Smooth muscle cell (in vitro differentiated cells): ENCODE measurements around the gene PITX1. TPM values are rescaled to one million over a fixed set of nuclear protein-coding genes. Genes with fewer than 3 reads are reported as not detected.

Source experiments
- DNase-seq: peaks from one replicate; lab custom pipeline; 2025; ENCODE audit not compliant: unreplicated experiment; lab: John Stamatoyannopoulos, UW
- H2AFZ ChIP-seq: fragments of 200-600 bp; sonication (generic); 2 replicates; pipeline ENCODE4 v1.6.0; 2016; ENCODE audit warnings: antibody characterized with exemption, low read depth, mild to moderate bottlenecking
- H3F3A ChIP-seq: fragments of 200-600 bp; sonication (generic); 2 replicates; pipeline ENCODE4 v1.6.0; 2017; ENCODE audit warnings: antibody characterized with exemption, low read depth
- H3K27ac ChIP-seq: fragments of 200-600 bp; sonication (generic); 2 replicates; pipeline ENCODE4 v1.5.1; 2016; ENCODE audit warnings: low read depth, mild to moderate bottlenecking
- H3K27me3 ChIP-seq: fragments of 200-600 bp; sonication (generic); 2 replicates; pipeline ENCODE4 v1.6.1; 2016; ENCODE audit warnings: low read depth, mild to moderate bottlenecking
- H3K36me3 ChIP-seq: fragments of 200-600 bp; sonication (generic); 2 replicates; pipeline ENCODE4 v1.5.1; 2016; ENCODE audit warnings: low read depth
- H3K4me1 ChIP-seq: fragments of 200-600 bp; sonication (generic); 2 replicates; pipeline ENCODE4 v1.5.1; 2016; ENCODE audit warnings: low read depth
- H3K4me2 ChIP-seq: fragments of 200-600 bp; sonication (generic); 2 replicates; pipeline ENCODE4 v1.6.0; 2016; ENCODE audit warnings: mild to moderate bottlenecking
- H3K4me3 ChIP-seq: fragments of 200-600 bp; sonication (generic); 2 replicates; pipeline ENCODE4 v1.5.1; 2016; ENCODE audit warnings: mild to moderate bottlenecking
- H3K79me2 ChIP-seq: fragments of 200-600 bp; sonication (generic); 2 replicates; pipeline ENCODE4 v1.6.0; 2016; ENCODE audit warnings: low read depth, mild to moderate bottlenecking
- H3K9ac ChIP-seq: fragments of 200-600 bp; sonication (generic); 2 replicates; pipeline ENCODE4 v1.6.0; 2016; ENCODE audit warnings: low read depth
- H3K9me3 ChIP-seq: fragments of 200-600 bp; sonication (generic); replicated peaks from 2 replicates; pipeline ENCODE4 v1.5.1; 2016; ENCODE audit warnings: low read depth
- H4K20me1 ChIP-seq: fragments of 200-600 bp; sonication (generic); 2 replicates; pipeline ENCODE4 v1.6.0; 2016; ENCODE audit warnings: low read depth
- CTCF ChIP-seq: fragments of 200-600 bp; sonication (generic); IDR thresholded peaks from 2 replicates; pipeline ENCODE4 v1.5.1; 2017; ENCODE audit warnings: borderline replicate concordance, mild to moderate bottlenecking, antibody characterized with exemption; ENCODE audit not compliant: insufficient read depth, poor library complexity, severe bottlenecking
- WGBS: methylation state at CpG from one replicate; pipeline ENCODE4 v1.1.7; 2016; ENCODE audit warnings: low lambda C conversion rate; 5-methylcytosine and 5-hydroxymethylcytosine counted together
- polyA plus RNA-seq: library from polyadenylated mRNA; unstranded; fragments of >200 nt; fragmentation: Nextera tagmentation; extraction: Ambion mirVana; gene quantifications from 2 replicates; pipeline ENCODE4 v1.2.1, GENCODE V29; 2016
- total RNA-seq: library from RNA; depleted of rRNA; stranded (reverse); fragments of >200 nt; gene quantifications from 2 replicates; pipeline ENCODE4 v1.2.3, GENCODE V29; 2014

PITX1 gene
- total and polyA plus RNA-seq, 2 experiments from 2014 or later: 161 to 473 TPM

- Histone ChIP-seq H3K4me1 (no peaks in the 10 kb centered on the region), H4K20me1 (no peaks in the 10 kb centered on the region), H3K9ac (no peak overlapping the region), H3K27me3 (no peaks in the 10 kb centered on the region), H3F3A (no peaks in the 10 kb centered on the region), H2AFZ (no peak overlapping the region), H3K9me3 (peaks cover 15% of the 10 kb centered on the region), H3K79me2 (no peaks in the 10 kb centered on the region), H3K4me3 (no peak overlapping the region), H3K27ac (no peak overlapping the region), H3K36me3 (peaks cover 11% of the 10 kb centered on the region), H3K4me2 (no peak overlapping the region)
- WGBS: 85% methylated on average over 3 of the region's 3 CpGs
- TF ChIP-seq CTCF: no peak
- no peak for DNase-seq
Measured at GRCh38 chr5:135079099-135079681, 45.2 kb upstream of the PITX1 start.

- no peak for DNase-seq
- WGBS: 91% methylated on average over 4 of the region's 4 CpGs
- H3K36me3 ChIP-seq: peaks cover 7% of the 10 kb centered on the region
- H3K27ac ChIP-seq: no peak overlapping the region
- H3K79me2 ChIP-seq: no peaks in the 10 kb centered on the region
- H3F3A ChIP-seq: no peaks in the 10 kb centered on the region
- H3K9me3 ChIP-seq: peaks cover 11% of the 10 kb centered on the region
- no peak overlapping the region for H3K4me2 ChIP-seq
- no peaks in the 10 kb centered on the region for H4K20me1 ChIP-seq
- no peak for TF ChIP-seq CTCF
- no peak overlapping the region for H3K9ac ChIP-seq
- H3K4me3 ChIP-seq: no peak overlapping the region
- peaks cover 16% of the 10 kb centered on the region for H3K4me1 ChIP-seq
- no peaks in the 10 kb centered on the region for H3K27me3 ChIP-seq
- H2AFZ ChIP-seq: no peak overlapping the region
Measured at GRCh38 chr5:135076801-135077200, 42.8 kb upstream of the PITX1 start.

- no peak overlapping the region for H3K9ac ChIP-seq
- no peaks in the 10 kb centered on the region for H3K79me2 ChIP-seq
- no peak for DNase-seq
- H3K27me3 ChIP-seq: no peaks in the 10 kb centered on the region
- H3K4me2 ChIP-seq: no peak overlapping the region
- 52% methylated on average over 12 of the region's 12 CpGs for WGBS
- H3F3A ChIP-seq: no peaks in the 10 kb centered on the region
- TF ChIP-seq CTCF: no peak
- no peak overlapping the region for H2AFZ ChIP-seq
- H3K27ac ChIP-seq: no peak overlapping the region
- H4K20me1 ChIP-seq: no peaks in the 10 kb centered on the region
- H3K4me3 ChIP-seq: no peak overlapping the region
- peaks cover 16% of the 10 kb centered on the region for H3K4me1 ChIP-seq
- peaks cover 5% of the 10 kb centered on the region for H3K36me3 ChIP-seq
- peaks cover 4% of the 10 kb centered on the region for H3K9me3 ChIP-seq
Measured at GRCh38 chr5:135076051-135076491, 42.0 kb upstream of the PITX1 start.

- no peak for TF ChIP-seq CTCF
- no peaks in the 10 kb centered on the region for H4K20me1 ChIP-seq
- no peak overlapping the region for H3K27ac ChIP-seq
- H3K4me1 ChIP-seq: peaks cover 16% of the 10 kb centered on the region
- no peak overlapping the region for H2AFZ ChIP-seq
- H3K27me3 ChIP-seq: no peaks in the 10 kb centered on the region
- H3K9ac ChIP-seq: no peak overlapping the region
- no peak overlapping the region for H3K4me3 ChIP-seq
- WGBS: 80% methylated on average over 4 of the region's 4 CpGs
- no peaks in the 10 kb centered on the region for H3K79me2 ChIP-seq
- no peak for DNase-seq
- peaks cover under 1% of the 10 kb centered on the region for H3K36me3 ChIP-seq
- H3K4me2 ChIP-seq: no peak overlapping the region
- no peaks in the 10 kb centered on the region for H3K9me3 ChIP-seq
- H3F3A ChIP-seq: no peaks in the 10 kb centered on the region
Measured at GRCh38 chr5:135075621-135076020, 41.6 kb upstream of the PITX1 start.
